A549 treated with AZD9567 at 1 μM for 4 hours (cell line): ENCODE measurements around the gene SFI1. TPM values are rescaled to one million over a fixed set of nuclear protein-coding genes. Genes with fewer than 3 reads are reported as not detected.

Experiments
- total RNA-seq: library from RNA; stranded (reverse); fragments of 200-300 nt; extraction: Qiagen RNA extraction; gene quantifications from 5 replicates; pipeline ENCODE4 v1.2.3, GENCODE V29; 2022; ENCODE audit not compliant: insufficient read depth

SFI1 gene
- 11.3 to 13.8 TPM (median 13.1 TPM) in 5 replicates for total RNA-seq

GRCh38 chr22:31496007-31496734 lies at the start of gene SFI1:
SFI1 (plus strand) TSS chr22:31496536; CDS start chr22:31508285, 11,749 bp downstream.

GRCh38 chr22:31489632-31490495 lies 6.5 kb upstream of the SFI1 start, which contains the start of gene EIF4ENIF1:
EIF4ENIF1 (minus strand) TSS chr22:31489842; CDS start chr22:31488718, 1,124 bp downstream.

GRCh38 chr22:31661851-31662667 lies 165.7 kb downstream of the SFI1 start, which contains the start of gene PISD:
PISD (minus strand) TSS chr22:31662215; CDS start chr22:31662208, 7 bp downstream.

Other genes with a start within 250 kb of the SFI1 start
- 0.57 to 3.0 TPM (median 0.75 TPM) in 5 replicates for gene PIK3IP1, start 204.0 kb upstream of the SFI1 start, total RNA-seq
- gene PATZ1, start 150.2 kb upstream of the SFI1 start, total RNA-seq, result 18.4 to 23.6 TPM (median 21.8 TPM) in 5 replicates
- 55.2 to 80.8 TPM (median 56.0 TPM) in 5 replicates for gene DRG1, start 96.9 kb upstream of the SFI1 start, total RNA-seq
- 12.6 to 21.1 TPM (median 14.1 TPM) in 5 replicates for gene EIF4ENIF1, start 6.7 kb upstream of the SFI1 start, total RNA-seq
- gene PISD, start 165.7 kb downstream of the SFI1 start, total RNA-seq, result 17.3 to 31.4 TPM (median 30.1 TPM) in 5 replicates